K562 (cell line): ENCODE data around the gene USH2A. TPM values are rescaled to one million over a fixed set of nuclear protein-coding genes. Genes with fewer than 3 reads are reported as not detected.

Source experiments
- ATAC-seq: fragments of 200-7000 bp; cut with Tn5 transposase; 3 replicates; pipeline ENCODE4 v1.9.1; 2020; ENCODE audit warnings: moderate library complexity
- BruUV-seq: library from RNA; stranded (reverse); fragments of 400-500 nt; replicated peaks from 2 replicates; lab custom pipeline; 2021; lab: Mats Ljungman, UMichigan
- CTCF ChIA-PET: fragments of 300-600 bp; formaldehyde crosslinking; extraction: SDS; loops from one replicate; lab custom pipeline; 2021; ENCODE audit warnings: low intra/inter-chr PET ratio; lab: Yijun Ruan, JAX
- POLR2A ChIA-PET: fragments of 300-600, 350-650 bp; sonication (Branson Sonifier 250); formaldehyde crosslinking; extraction: SDS; loops from one replicate; lab custom pipeline; 2021; ENCODE audit warnings: antibody characterized with exemption, inconsistent platforms; lab: Yijun Ruan, JAX
- DNase-seq, 4 experiments: peaks; one replicate each; pipeline versions ENCODE4 v3.0.0 to v3.0.0-alpha.2; 2011 to 2018; ENCODE audit warnings: low spot score in 3 of 4, mixed read lengths in 3 of 4; ENCODE audit errors: extremely low read depth in 1 of 4
- FAIRE-seq: peaks from 2 replicates; lab custom pipeline; 2011; peaks lifted over from hg19 to GRCh38; lab: Jason Lieb, UNC
- H2AFZ ChIP-seq: 2 replicates; pipeline ENCODE4 v1.6.0; 2011; ENCODE audit warnings: low read depth, low read length, control low read depth, inconsistent platforms
- H3K27ac ChIP-seq: fragments of 200-600 bp; 3 replicates; pipeline ENCODE4 v1.8.0; 2011; ENCODE audit warnings: low read depth, mild to moderate bottlenecking, control low read depth, inconsistent platforms, low read length, moderate library complexity, mixed read lengths; ENCODE audit errors: extremely low read depth
- H3K27me3 ChIP-seq, 2 experiments: fragments of 300-600 bp in 1 of 2; 2 replicates in 1 of 2; 3 replicates in 1 of 2; pipeline versions ENCODE4 v1.6.0 to v1.8.0; 2011; ENCODE audit warnings: inconsistent platforms in 2 of 2, low read length in 2 of 2, mild to moderate bottlenecking in 1 of 2, mixed read lengths in 1 of 2, moderate library complexity in 1 of 2; ENCODE audit not compliant: control insufficient read depth in 2 of 2, insufficient read depth in 2 of 2
- H3K36me3 ChIP-seq: fragments of 300-600 bp; 3 replicates; pipeline ENCODE4 v1.8.0; 2011; ENCODE audit warnings: mild to moderate bottlenecking, low read length, inconsistent platforms; ENCODE audit not compliant: control insufficient read depth, insufficient read depth
- H3K4me1 ChIP-seq, 2 experiments: fragments of 200-600 bp in 1 of 2; replicated peaks in 1 of 2; 2 replicates in 1 of 2; 3 replicates in 1 of 2; pipeline versions ENCODE4 v1.5.1 to v1.8.0; 2011; ENCODE audit warnings: inconsistent platforms in 2 of 2, low read length in 2 of 2, mild to moderate bottlenecking in 1 of 2, mixed read lengths in 1 of 2, moderate library complexity in 1 of 2; ENCODE audit not compliant: control insufficient read depth in 2 of 2, insufficient read depth in 2 of 2
- H3K4me2 ChIP-seq: 2 replicates; pipeline ENCODE4 v1.6.1; 2011; ENCODE audit warnings: low read length, control low read depth, inconsistent platforms, mixed read lengths; ENCODE audit not compliant: insufficient read depth
- H3K4me3 ChIP-seq: fragments of 200-600 bp; sonication (generic), shearing (Covaris generic); 2 replicates; pipeline ENCODE4 v1.5.1; 2016; ENCODE audit warnings: control low read depth, inconsistent platforms
- H3K79me2 ChIP-seq: fragments of 200-600 bp; 3 replicates; pipeline ENCODE4 v1.8.0; 2011; ENCODE audit warnings: low read length, inconsistent platforms; ENCODE audit not compliant: control insufficient read depth, insufficient read depth
- H3K9ac ChIP-seq, 2 experiments: 2 replicates each; pipeline versions ENCODE4 v1.6.0 to v1.6.1; 2011; ENCODE audit warnings: low read depth in 2 of 2, low read length in 2 of 2, control low read depth in 1 of 2, inconsistent platforms in 1 of 2, mild to moderate bottlenecking in 1 of 2, mixed read lengths in 1 of 2; ENCODE audit not compliant: insufficient read depth in 1 of 2
- H3K9me1 ChIP-seq: one replicate; pipeline ENCODE4 v1.6.0; 2011; ENCODE audit warnings: inconsistent platforms, mild to moderate bottlenecking, low read length, moderate library complexity; ENCODE audit not compliant: control insufficient read depth, insufficient read depth
- H3K9me3 ChIP-seq: replicated peaks from 2 replicates; pipeline ENCODE4 v1.5.1; 2011; ENCODE audit warnings: low read depth, low read length, inconsistent platforms; ENCODE audit not compliant: control insufficient read depth, insufficient read depth
- H4K20me1 ChIP-seq: replicated peaks from 2 replicates; pipeline ENCODE4 v1.6.1; 2011; ENCODE audit warnings: low read length, inconsistent platforms, mixed read lengths; ENCODE audit not compliant: control insufficient read depth, insufficient read depth
- ARID2 ChIP-seq: fragments of 450-650 bp; IDR thresholded peaks from 2 replicates; pipeline ENCODE4 v1.6.1; 2017; ENCODE audit warnings: antibody characterized with exemption, mild to moderate bottlenecking
- FOXA1 ChIP-seq: fragments of 450-650 bp; IDR thresholded peaks from 2 replicates; pipeline ENCODE4 v1.6.1; 2016; ENCODE audit warnings: mild to moderate bottlenecking, borderline replicate concordance
- HSF4 ChIP-seq: fragments of 250-450 bp; sonication (Bioruptor Pico); IDR thresholded peaks from 2 replicates; pipeline ENCODE4 v2.1.2; 2022; ENCODE audit warnings: mild to moderate bottlenecking, moderate library complexity, borderline replicate concordance
- KDM1A ChIP-seq, 2 experiments: fragments of 450-650 bp; IDR thresholded peaks; 2 replicates each; pipeline ENCODE4 v1.6.1; 2016; ENCODE audit warnings: mild to moderate bottlenecking in 2 of 2
- POU5F1 ChIP-seq: fragments of 150-350 bp; IDR thresholded peaks from 2 replicates; pipeline ENCODE4 v1.6.1; 2014; ENCODE audit warnings: borderline replicate concordance, low read length, low read depth, mild to moderate bottlenecking; ENCODE audit not compliant: partially characterized antibody
- TFAP4 ChIP-seq: sonication (generic); formaldehyde crosslinking; IDR thresholded peaks from 2 replicates; pipeline ENCODE4 v1.8.0; 2022; ENCODE audit warnings: missing genetic modification reagents, mild to moderate bottlenecking, moderate library complexity, borderline replicate concordance
- ZNF140 ChIP-seq: fragments of 250-450 bp; sonication (Bioruptor Pico); IDR thresholded peaks from 2 replicates; pipeline ENCODE4 v1.8.0; 2021; ENCODE audit warnings: moderate library complexity, mild to moderate bottlenecking, inconsistent platforms
- ZNF212 ChIP-seq: fragments of 450-650 bp; formaldehyde crosslinking; IDR thresholded peaks from 2 replicates; pipeline ENCODE4 v1.4.0; 2020; ENCODE audit warnings: mild to moderate bottlenecking
- WGBS: fragments of 100-300 bp; shearing (Covaris generic); methylation state at CpG from one replicate; pipeline ENCODE4 v1.1.6; 2016; ENCODE audit warnings: low coverage, mixed read lengths; ENCODE audit not compliant: insufficient coverage; ENCODE audit errors: missing lambda C conversion rate; 5-methylcytosine and 5-hydroxymethylcytosine counted together
- in situ Hi-C: fragments of 300-500 bp; cut with MboI; formaldehyde crosslinking; loops from 4 replicates; pipeline ENCODE4 v1.15.0; 2018; ENCODE audit warnings: inconsistent platforms, mixed read lengths
- intact Hi-C: fragments of 100-400 bp; cut with micrococcal nuclease; formaldehyde crosslinking; loops from 2 replicates; pipeline ENCODE4 v1.14.2; 2022
- polyA plus RNA-seq, 8 experiments: library from polyadenylated mRNA; depleted of rRNA in 4 of 8; stranded (reverse) in 5 of 8; unstranded in 3 of 8; fragments of >200 nt; fragmentation: Nextera tagmentation in 2 of 8; fragmentation: Illumina TruSeq in 1 of 8; extraction: Ambion mirVana in 2 of 8; extraction: Trizol in 1 of 8; gene quantifications; 2 replicates each; pipeline versions ENCODE4 v1.2.1 to v1.2.3, GENCODE V29; 2011 to 2014; ENCODE audit warnings: inconsistent platforms in 1 of 8, missing spikeins in 1 of 8
- total RNA-seq, 7 experiments: library from RNA; depleted of rRNA in 6 of 7; stranded (reverse); fragments of >200 nt in 6 of 7; fragmentation: Illumina TruSeq in 2 of 7; extraction: Trizol in 2 of 7; gene quantifications; 2 replicates each; pipeline versions ENCODE4 v1.2.1 to v1.2.3, GENCODE V29; 2011 to 2021; ENCODE audit warnings: low replicate concordance in 1 of 7

USH2A gene
- total and polyA plus RNA-seq, 9 of the 15 experiments (the other 6 are each of a cell fraction or from before 2014, with no cell fraction given): under 0.01 TPM; not detected in 7

GRCh38 chr1:216183007-216183406 is 240.2 kb downstream of the USH2A start:
- Histone ChIP-seq H3K4me1 (no peaks in the 10 kb centered on the region), H3K9me3 (no peaks in the 10 kb centered on the region; the same call in 1 of the 2 replicates), H3K9ac (no peak overlapping the region), H2AFZ (no peak overlapping the region), H3K9me1 (no peaks in the 10 kb centered on the region), H3K27ac (no peak overlapping the region), H3K36me3 (no peaks in the 10 kb centered on the region), H3K27me3 (no peaks in the 10 kb centered on the region), H3K79me2 (no peaks in the 10 kb centered on the region), H3K4me2 (no peak overlapping the region), H3K4me3 (no peak overlapping the region), H4K20me1 (no peaks in the 10 kb centered on the region)
- no peak for TF ChIP-seq FOXA1
- no peak for TF ChIP-seq ARID2
- TF ChIP-seq HSF4 (CRISPR knock-in tag): no peak
- no peak for TF ChIP-seq ZNF212
- TF ChIP-seq KDM1A (IDR thresholded peaks at IDR 0.05): no peak
- TF ChIP-seq POU5F1: no peak
- TF ChIP-seq TFAP4: no peak
- no peak for TF ChIP-seq ZNF140 (CRISPR knock-in tag)
- ATAC-seq (no peak), DNase-seq (no peak), FAIRE-seq (no peak)
- BruUV-seq: no TSS peak
- POLR2A ChIA-PET: no interaction called here
- intact Hi-C loops: no loop called here
- CTCF ChIA-PET: no interaction called here
- WGBS: 1% methylated on average over 4 of the region's 4 CpGs
- in situ Hi-C loops: no loop called here
